B cell (primary cell): ENCODE measurements around the gene DUOXA2. TPM values are rescaled to one million over a fixed set of nuclear protein-coding genes. Genes with fewer than 3 reads are reported as not detected.

Experiments used
- ATAC-seq: fragments of 200-7000 bp; cut with Tn5 transposase; one replicate; pipeline ENCODE4 v1.10.0; 2021; ENCODE audit warnings: low read depth, mild to moderate bottlenecking, moderate number of reproducible peaks, moderate library complexity
- CTCF ChIA-PET: fragments of 350-600 bp; sonication (Branson Sonifier 250); formaldehyde crosslinking; loops from one replicate; lab custom pipeline; 2021; ENCODE audit warnings: antibody characterized with exemption, inconsistent platforms; lab: Charles Lee
- POLR2A ChIA-PET: fragments of 350-600 bp; sonication (Branson Sonifier 250); formaldehyde crosslinking; loops from one replicate; lab custom pipeline; 2021; ENCODE audit warnings: antibody characterized with exemption; lab: Charles Lee
- DNase-seq: peaks from one replicate; pipeline ENCODE4 v3.0.0; 2013
- H2AFZ ChIP-seq: 2 replicates; pipeline ENCODE4 v1.6.1; 2012; ENCODE audit warnings: mild to moderate bottlenecking, low read depth, low read length; ENCODE audit not compliant: insufficient read depth, poor library complexity, severe bottlenecking
- H3K27ac ChIP-seq, 2 donors: 1 replicate in 1 of 2; 2 replicates in 1 of 2; pipeline ENCODE4 v1.5.1; 2012 to 2013; ENCODE audit warnings: low read length in 2 of 2, mild to moderate bottlenecking in 2 of 2, moderate library complexity in 1 of 2
- H3K27me3 ChIP-seq, 4 experiments: fragments of 200-600 bp in 1 of 4; sonication (generic) in 1 of 4; replicated peaks in 1 of 4; 1 replicate in 2 of 4; 2 replicates in 2 of 4; pipeline versions ENCODE4 v1.6.1 to v1.7.0; 2013 to 2016; ENCODE audit warnings: low read length in 3 of 4, mild to moderate bottlenecking in 2 of 4, mixed read lengths in 1 of 4, moderate library complexity in 1 of 4; ENCODE audit not compliant: insufficient read depth in 4 of 4, control insufficient read depth in 3 of 4; ENCODE audit errors: control extremely low read depth in 1 of 4
- H3K36me3 ChIP-seq, 2 experiments: replicated peaks in 1 of 2; 1 replicate in 1 of 2; 2 replicates in 1 of 2; pipeline versions ENCODE4 v1.6.1 to v1.7.1; 2013; ENCODE audit warnings: low read length in 1 of 2; ENCODE audit not compliant: insufficient read depth in 2 of 2, control insufficient read depth in 1 of 2; ENCODE audit errors: control extremely low read depth in 1 of 2, extremely low read depth in 1 of 2
- H3K4me1 ChIP-seq, 2 donors: fragments of 200-600 bp in 1 of 2; sonication (generic) in 1 of 2; 1 replicate in 1 of 2; 2 replicates in 1 of 2; pipeline versions ENCODE4 v1.5.1 to v1.6.1; 2013 to 2017; ENCODE audit warnings: low read length in 2 of 2; ENCODE audit not compliant: control insufficient read depth in 2 of 2, insufficient read depth in 2 of 2
- H3K4me2 ChIP-seq: replicated peaks from 2 replicates; pipeline ENCODE3; 2012; ENCODE audit warnings: mild to moderate bottlenecking, low read depth, low read length; ENCODE audit not compliant: poor library complexity, severe bottlenecking
- H3K4me3 ChIP-seq, 5 experiments: fragments of 200-600 bp in 1 of 5; sonication (generic) in 1 of 5; 1 replicate in 3 of 5; 2 replicates in 2 of 5; pipeline versions ENCODE4 v1.5.1 to v1.7.0; 2011 to 2016; ENCODE audit warnings: low read length in 4 of 5, mild to moderate bottlenecking in 4 of 5, low read depth in 2 of 5, control low read depth in 1 of 5, moderate library complexity in 1 of 5; ENCODE audit not compliant: insufficient read depth in 1 of 5; ENCODE audit errors: control extremely low read depth in 1 of 5, extremely low read depth in 1 of 5
- H3K79me2 ChIP-seq: fragments of 200-600 bp; sonication (generic); one replicate; pipeline ENCODE4 v1.6.0; 2016; ENCODE audit warnings: low read length; ENCODE audit not compliant: control insufficient read depth, insufficient read depth
- H3K9ac ChIP-seq: fragments of 200-600 bp; sonication (generic); 2 replicates; pipeline ENCODE4 v1.6.1; 2017; ENCODE audit warnings: mild to moderate bottlenecking, low read length, moderate library complexity
- H3K9me3 ChIP-seq, 3 donors: one replicate each; pipeline versions ENCODE4 v1.6.1 to v1.7.1; 2013; ENCODE audit warnings: low read length in 2 of 3; ENCODE audit not compliant: control insufficient read depth in 2 of 3, insufficient read depth in 1 of 3; ENCODE audit errors: control extremely low read depth in 1 of 3
- H4K20me1 ChIP-seq: 2 replicates; pipeline ENCODE4 v1.6.0; 2012; ENCODE audit warnings: mild to moderate bottlenecking, low read length; ENCODE audit not compliant: insufficient read depth, control insufficient read depth, poor library complexity, severe bottlenecking
- H3K27ac Mint-ChIP-seq: one replicate; pipeline ENCODE4 v1.8.0; 2021; ENCODE audit warnings: mixed read lengths
- H3K27me3 Mint-ChIP-seq: one replicate; pipeline ENCODE4 v1.8.0; 2021; ENCODE audit warnings: mixed read lengths
- H3K4me1 Mint-ChIP-seq: one replicate; pipeline ENCODE4 v1.8.0; 2021; ENCODE audit warnings: mixed read lengths
- H3K4me3 Mint-ChIP-seq: one replicate; pipeline ENCODE4 v1.8.0; 2021; ENCODE audit warnings: mixed read lengths
- H3K9me3 Mint-ChIP-seq: one replicate; pipeline ENCODE4 v1.8.0; 2022; ENCODE audit warnings: mixed read lengths; ENCODE audit not compliant: insufficient read depth
- CTCF ChIP-seq: fragments of 200-600 bp; IDR thresholded peaks from one replicate; pipeline ENCODE4 v1.8.0; 2022; ENCODE audit warnings: antibody characterized with exemption, mild to moderate bottlenecking
- EZH2 ChIP-seq: IDR thresholded peaks from 2 replicates; pipeline ENCODE4 v1.6.1; 2012; ENCODE audit warnings: borderline replicate concordance, low read depth, mild to moderate bottlenecking, moderate library complexity, low read length; ENCODE audit not compliant: insufficient read depth, poor library complexity, severe bottlenecking
- WGBS: methylation state at CpG from one replicate; pipeline ENCODE4 v1.1.5; 2013; ENCODE audit warnings: missing lambda C conversion rate; ENCODE audit not compliant: insufficient coverage; 5-methylcytosine and 5-hydroxymethylcytosine counted together
- intact Hi-C: fragments of 100-400 bp; cut with micrococcal nuclease; formaldehyde crosslinking; loops from one replicate; pipeline ENCODE4 v1.10.0; 2022
- polyA plus RNA-seq: library from polyadenylated mRNA; depleted of rRNA; stranded (reverse); fragments of >200 nt; gene quantifications from 2 replicates; pipeline ENCODE4 v1.2.3, GENCODE V29; 2012
- total RNA-seq, 2 donors: library from RNA; stranded (reverse); fragments of 120-200 nt in 1 of 2; gene quantifications; 1 replicate in 1 of 2; 2 replicates in 1 of 2; pipeline versions ENCODE4 v1.2.3 to v1.2.4, GENCODE V29; 2013 to 2022

DUOXA2 gene
- total and polyA plus RNA-seq, 2 donors (not counting 1 experiment from before 2014, with no cell fraction given) = not detected

GRCh38 chr15:45166834-45167630 lies 52.9 kb downstream of the DUOXA2 start:
- Histone ChIP-seq H3K27me3 (no peaks in the 10 kb centered on the region), H3K36me3 (no peaks in the 10 kb centered on the region), H4K20me1 (peaks cover 13% of the 10 kb centered on the region), H2AFZ (peak overlapping the region; percentile 88), H3K9ac (peak overlapping the region; percentile 92), H3K4me2 (peak overlapping the region; percentile 98), H3K4me3 (peak overlapping the region; percentile 45 to 84 (median 81)), H3K79me2 (peaks cover 37% of the 10 kb centered on the region), H3K9me3 (no peaks in the 10 kb centered on the region), H3K4me1 (peaks cover 12 to 46% of the 10 kb centered on the region in 2 donors), H3K27ac (peak overlapping the region; percentile 89 to 96)
- peak overlapping the region; percentile 92 for H3K27ac Mint-ChIP-seq
- ChIA-PET POLR2A (interaction anchor here (0.6 to 2.9 kb wide), 4 partner anchors 14 to 112 kb away, joined by 4 to 28 read pairs (median 8); partner anchors contain the start of gene SHF), CTCF (interaction anchor here (0.9 to 8.5 kb wide), 15 partner anchors 10 to 290 kb away, joined by 3 to 128 read pairs (median 6); partner anchors contain the start of gene SHF)
- intact Hi-C loops = loop anchor here (1.0 to 2.0 kb wide), 8 partner anchors 20 to 291 kb away; partner anchors contain the start of genes GATM and SHF
- ATAC-seq = peak; percentile 94
- no peaks in the 10 kb centered on the region for H3K27me3 Mint-ChIP-seq
- H3K4me3 Mint-ChIP-seq = peak overlapping the region; percentile 80
- peak; percentile 89 for DNase-seq
- H3K4me1 Mint-ChIP-seq = peaks cover 31% of the 10 kb centered on the region
- under 1% methylated on average over 71 of the region's 79 CpGs for WGBS
- H3K9me3 Mint-ChIP-seq = no peaks in the 10 kb centered on the region
- TF ChIP-seq EZH2 (no peak), CTCF (peak; percentile 75)
